Measurements from ENCODE around the gene PHF13. TPM values are rescaled to one million over a fixed set of nuclear protein-coding genes. Genes with fewer than 3 reads are reported as not detected.
"Not testable (repeated sequence)": the region's sequence is repeated elsewhere in the genome, so short reads cannot be mapped to it uniquely, and the experiment has no call there.

PHF13 gene
- total RNA-seq, 2 donors from 2014 or later = 5.0 to 8.1 TPM

DNA sequence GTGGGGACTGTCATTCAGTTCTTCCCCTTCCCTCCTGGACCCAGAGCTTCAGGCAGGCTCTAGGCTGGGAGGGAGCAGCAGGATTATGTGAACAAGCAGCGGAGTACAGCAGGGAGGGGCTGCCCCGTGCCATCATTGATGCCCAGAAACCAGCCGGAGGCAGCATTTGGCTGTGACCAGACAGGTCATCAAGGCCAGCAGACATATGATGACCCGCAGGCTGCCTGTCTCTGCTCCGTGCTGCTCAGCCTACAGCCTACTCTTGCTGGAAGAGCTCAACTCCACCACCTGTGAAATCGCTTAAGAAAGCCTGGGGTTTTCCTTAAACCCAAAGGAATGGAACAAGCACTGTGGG, 15.8 kb upstream of the PHF13 start:
- DNase-seq (ENCODE audit: low spot score) = no peak
- peaks cover 0 to 57% of the 10 kb centered on the region in 2 donors for H3K4me1 ChIP-seq
- no peaks in the 10 kb centered on the region for H3K27me3 ChIP-seq
- TF ChIP-seq, protein P1, sequence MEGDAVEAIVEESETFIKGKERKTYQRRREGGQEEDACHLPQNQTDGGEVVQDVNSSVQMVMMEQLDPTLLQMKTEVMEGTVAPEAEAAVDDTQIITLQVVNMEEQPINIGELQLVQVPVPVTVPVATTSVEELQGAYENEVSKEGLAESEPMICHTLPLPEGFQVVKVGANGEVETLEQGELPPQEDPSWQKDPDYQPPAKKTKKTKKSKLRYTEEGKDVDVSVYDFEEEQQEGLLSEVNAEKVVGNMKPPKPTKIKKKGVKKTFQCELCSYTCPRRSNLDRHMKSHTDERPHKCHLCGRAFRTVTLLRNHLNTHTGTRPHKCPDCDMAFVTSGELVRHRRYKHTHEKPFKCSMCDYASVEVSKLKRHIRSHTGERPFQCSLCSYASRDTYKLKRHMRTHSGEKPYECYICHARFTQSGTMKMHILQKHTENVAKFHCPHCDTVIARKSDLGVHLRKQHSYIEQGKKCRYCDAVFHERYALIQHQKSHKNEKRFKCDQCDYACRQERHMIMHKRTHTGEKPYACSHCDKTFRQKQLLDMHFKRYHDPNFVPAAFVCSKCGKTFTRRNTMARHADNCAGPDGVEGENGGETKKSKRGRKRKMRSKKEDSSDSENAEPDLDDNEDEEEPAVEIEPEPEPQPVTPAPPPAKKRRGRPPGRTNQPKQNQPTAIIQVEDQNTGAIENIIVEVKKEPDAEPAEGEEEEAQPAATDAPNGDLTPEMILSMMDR (IDR thresholded peaks at IDR 0.05) = no peak
- H3K4me3 ChIP-seq = no peak overlapping the region
- H3K27ac ChIP-seq = peak overlapping the region; percentile 99 to 100
- no peaks in the 10 kb centered on the region for H3K9me3 ChIP-seq
- H3K36me3 ChIP-seq = peaks cover 64% of the 10 kb centered on the region

DNA sequence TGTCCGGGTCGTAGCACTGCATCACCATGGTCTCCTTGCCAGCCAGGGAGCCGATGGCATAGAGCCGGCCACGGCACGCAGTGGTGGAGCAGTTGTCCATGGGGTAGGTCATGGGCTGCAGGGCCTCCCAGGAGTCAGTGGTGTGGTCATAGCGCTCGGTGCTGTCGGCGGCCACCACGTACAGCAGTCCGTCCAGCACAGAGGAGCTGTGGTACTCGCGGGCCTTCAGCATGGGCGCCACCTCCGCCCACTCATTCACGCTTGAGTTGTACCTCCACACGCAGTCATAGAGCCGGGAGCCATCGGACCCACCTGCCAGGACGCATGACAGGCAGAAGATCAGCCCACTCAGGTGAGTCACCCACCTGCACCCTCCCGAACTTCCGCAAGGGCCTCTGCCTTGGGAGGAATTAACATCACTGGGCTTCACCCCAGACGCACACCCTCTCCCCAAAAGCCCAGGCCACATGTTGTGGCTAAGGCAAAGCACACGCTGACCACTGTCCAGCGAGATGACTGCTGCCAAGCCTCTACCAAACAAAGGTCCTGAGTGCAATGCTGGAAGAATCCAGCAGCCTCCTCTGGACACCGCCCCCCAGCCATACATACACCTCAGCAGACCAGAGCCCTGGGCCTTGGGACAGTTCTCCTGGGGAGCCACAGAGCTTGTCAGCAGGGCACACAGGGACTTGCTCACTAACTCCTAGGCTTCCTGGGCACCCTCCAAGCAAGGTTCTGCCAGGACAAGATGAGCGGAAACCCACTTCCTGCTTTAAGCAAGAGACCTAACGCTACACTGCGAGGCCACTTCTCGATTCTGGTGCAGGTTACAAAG, 14.2 kb upstream of the PHF13 start:
- peak overlapping the region; percentile 99 to 100 for H3K27ac ChIP-seq
- peaks cover 48% of the 10 kb centered on the region for H3K36me3 ChIP-seq
- no peaks in the 10 kb centered on the region for H3K9me3 ChIP-seq
- H3K4me3 ChIP-seq = peak overlapping the region; percentile 76 to 79
- no peak for DNase-seq (ENCODE audit: low spot score)
- TF ChIP-seq, protein P1 (IDR thresholded peaks at IDR 0.05) = no peak
- peaks cover 0 to 64% of the 10 kb centered on the region in 2 donors for H3K4me1 ChIP-seq
- H3K27me3 ChIP-seq = no peaks in the 10 kb centered on the region

DNA sequence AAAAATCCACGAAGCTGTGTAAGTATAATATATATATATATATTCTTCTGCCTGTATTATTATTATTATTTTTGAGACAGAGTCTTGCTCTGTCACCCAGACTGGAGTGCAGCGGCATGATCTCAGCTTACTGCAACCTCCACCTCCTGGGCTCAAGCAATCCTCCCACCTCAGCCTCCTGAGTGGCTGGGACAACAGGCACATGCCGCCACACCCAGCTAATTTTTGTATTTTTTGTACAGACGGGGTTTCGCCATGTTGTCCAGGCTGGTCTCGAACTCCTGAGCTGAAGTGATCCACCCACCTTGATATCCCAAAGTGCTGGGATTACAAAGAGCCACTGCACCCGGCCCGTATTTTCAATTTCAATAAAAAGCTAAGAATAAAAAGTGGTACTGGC, 13.5 kb upstream of the PHF13 start:
- not testable (repeated sequence) for DNase-seq (ENCODE audit: low spot score)
- peaks cover 42% of the 10 kb centered on the region for H3K36me3 ChIP-seq
- H3K4me1 ChIP-seq = peaks cover 0 to 71% of the 10 kb centered on the region in 2 donors

DNA sequence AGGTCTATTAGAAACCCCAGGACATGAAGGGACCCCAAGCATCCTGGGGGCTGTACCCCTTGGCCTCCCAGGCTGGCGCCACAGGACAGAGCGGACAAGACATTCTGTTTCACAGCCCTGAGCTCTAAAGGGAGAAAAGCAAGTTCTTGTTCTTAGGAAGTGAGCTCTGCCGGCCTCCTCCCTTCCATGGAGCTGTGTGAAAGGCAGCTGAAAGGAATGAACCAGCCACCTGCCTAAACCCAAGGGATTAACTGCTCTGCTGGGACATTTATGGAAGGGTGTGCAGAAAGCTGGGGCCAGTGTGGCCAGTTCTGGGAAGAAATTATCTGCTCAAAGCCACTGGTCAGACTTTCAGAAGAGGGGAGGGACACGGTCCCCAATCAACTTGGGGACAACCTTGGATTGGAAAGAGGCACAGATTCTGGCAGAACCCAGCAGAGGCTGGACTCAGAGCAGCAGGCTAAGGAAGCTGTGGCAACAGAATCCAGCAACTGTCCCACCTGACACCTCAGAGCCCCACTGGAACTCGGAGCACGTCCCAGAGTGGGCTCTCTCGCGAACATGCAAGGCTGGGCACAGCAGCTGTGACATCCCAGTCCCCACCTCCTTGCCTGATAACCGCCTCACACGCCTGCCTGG, 13.0 kb upstream of the PHF13 start:
- H3K27ac ChIP-seq = peak overlapping the region; percentile 99 to 100
- no peak for DNase-seq (ENCODE audit: low spot score)

More for the DNA sequence above, 13.5 kb upstream of the PHF13 start:
- Histone ChIP-seq H3K27ac (peak overlapping the region; percentile 99 to 100), H3K4me3 (peak overlapping the region; percentile 76 to 79)
- H3K9me3 ChIP-seq, H3K27me3 ChIP-seq: not testable (repeated sequence)

GRCh38 chr1:6601049-6601922, 12.2 kb upstream of the PHF13 start:
- H3K27me3 ChIP-seq = no peaks in the 10 kb centered on the region
- no peaks in the 10 kb centered on the region for H3K9me3 ChIP-seq
- peak overlapping the region; percentile 99 to 100 for H3K27ac ChIP-seq
- peaks cover 0 to 71% of the 10 kb centered on the region in 2 donors for H3K4me1 ChIP-seq
- peaks cover 29% of the 10 kb centered on the region for H3K36me3 ChIP-seq
- DNase-seq (ENCODE audit: low spot score) = peak; percentile 93
- H3K4me3 ChIP-seq = peak overlapping the region; percentile 76 to 79
- TF ChIP-seq, protein P1 (IDR thresholded peaks at IDR 0.05) = no peak

More for the DNA sequence above, 13.0 kb upstream of the PHF13 start:
- TF ChIP-seq, protein P1 (IDR thresholded peaks at IDR 0.05) = no peak
- H3K4me3 ChIP-seq = peak overlapping the region; percentile 76 to 79
- H3K9me3 ChIP-seq = no peaks in the 10 kb centered on the region
- no peaks in the 10 kb centered on the region for H3K27me3 ChIP-seq
- H3K36me3 ChIP-seq = peaks cover 36% of the 10 kb centered on the region
- peaks cover 0 to 72% of the 10 kb centered on the region in 2 donors for H3K4me1 ChIP-seq

Data from right atrium auricular region (tissue), 2 donors.